Measurements from ENCODE around the gene PHTF2. TPM values are rescaled to one million over a fixed set of nuclear protein-coding genes. Genes with fewer than 3 reads are reported as not detected.

The PHTF2 gene
- total RNA-seq, 2 experiments from 2014 or later, result 26.9 to 62.4 TPM

DNA sequence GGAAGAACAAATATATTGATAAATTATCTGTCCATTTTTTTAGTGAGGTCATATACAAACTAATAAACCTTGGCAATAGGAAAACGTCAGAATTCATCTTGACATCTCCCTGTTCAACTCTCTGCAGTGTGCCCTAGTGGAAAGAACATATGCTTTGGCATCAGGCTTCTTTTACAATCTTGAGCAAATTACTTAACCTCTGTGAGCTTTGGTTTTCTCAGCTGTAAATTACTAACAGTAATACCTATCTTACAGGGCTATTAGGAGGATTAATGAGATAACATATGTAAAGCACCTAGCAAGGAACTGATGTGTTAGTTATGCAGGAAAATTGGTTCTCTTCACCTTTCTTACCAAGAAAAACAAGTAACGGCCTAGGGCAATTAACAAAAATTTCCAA, 161.8 kb downstream of the PHTF2 start:
- TF ChIP-seq, protein P1, sequence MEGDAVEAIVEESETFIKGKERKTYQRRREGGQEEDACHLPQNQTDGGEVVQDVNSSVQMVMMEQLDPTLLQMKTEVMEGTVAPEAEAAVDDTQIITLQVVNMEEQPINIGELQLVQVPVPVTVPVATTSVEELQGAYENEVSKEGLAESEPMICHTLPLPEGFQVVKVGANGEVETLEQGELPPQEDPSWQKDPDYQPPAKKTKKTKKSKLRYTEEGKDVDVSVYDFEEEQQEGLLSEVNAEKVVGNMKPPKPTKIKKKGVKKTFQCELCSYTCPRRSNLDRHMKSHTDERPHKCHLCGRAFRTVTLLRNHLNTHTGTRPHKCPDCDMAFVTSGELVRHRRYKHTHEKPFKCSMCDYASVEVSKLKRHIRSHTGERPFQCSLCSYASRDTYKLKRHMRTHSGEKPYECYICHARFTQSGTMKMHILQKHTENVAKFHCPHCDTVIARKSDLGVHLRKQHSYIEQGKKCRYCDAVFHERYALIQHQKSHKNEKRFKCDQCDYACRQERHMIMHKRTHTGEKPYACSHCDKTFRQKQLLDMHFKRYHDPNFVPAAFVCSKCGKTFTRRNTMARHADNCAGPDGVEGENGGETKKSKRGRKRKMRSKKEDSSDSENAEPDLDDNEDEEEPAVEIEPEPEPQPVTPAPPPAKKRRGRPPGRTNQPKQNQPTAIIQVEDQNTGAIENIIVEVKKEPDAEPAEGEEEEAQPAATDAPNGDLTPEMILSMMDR (conservative IDR thresholded peaks at IDR 0.05; ENCODE audit: low read length), result no peak
- no peak for TF ChIP-seq EZH2phosphoT487 (IDR thresholded peaks at IDR 0.05; ENCODE audit: borderline replicate concordance, low read depth, low read length)
- ChIA-PET CTCF (ENCODE audit: unreplicated experiment) (no interaction called here), POLR2A (interaction anchor here (0.6 kb wide), 1 partner anchor 88 kb away, joined by 3 read pairs; no protein-coding TSS in a partner anchor)
- no peaks in the 10 kb centered on the region for H3K9me3 ChIP-seq (ENCODE audit: low read length)
- no peaks in the 10 kb centered on the region for H3K4me1 ChIP-seq (ENCODE audit: insufficient read depth, low read length, poor library complexity, severe bottlenecking)
- intact Hi-C loops (cut with micrococcal nuclease; ENCODE audit: unreplicated experiment), result no loop called here
- no peak overlapping the region for H2AFZ ChIP-seq (ENCODE audit: low read length)
- no TSS peak for BruUV-seq (replicated peaks)
- H3K4me3 ChIP-seq (ENCODE audit: low read depth, low read length, poor library complexity, severe bottlenecking), result no peak overlapping the region
- H3K4me2 ChIP-seq (ENCODE audit: low read length), result no peak overlapping the region
- peaks cover 39% of the 10 kb centered on the region for H3K36me3 ChIP-seq (ENCODE audit: insufficient read depth, low read length)
- no peaks in the 10 kb centered on the region for H3K79me2 ChIP-seq (ENCODE audit: insufficient read depth, low read depth, low read length)
- no peak for DNase-seq (ENCODE audit: low spot score)
- H4K20me1 ChIP-seq (ENCODE audit: insufficient read depth, low read length), result no peaks in the 10 kb centered on the region
- no peak overlapping the region for H3K27ac ChIP-seq (ENCODE audit: low read depth, low read length, poor library complexity, severe bottlenecking)
- H3K9me2 ChIP-seq (ENCODE audit: insufficient read depth, low read length), result no peaks in the 10 kb centered on the region

DNA sequence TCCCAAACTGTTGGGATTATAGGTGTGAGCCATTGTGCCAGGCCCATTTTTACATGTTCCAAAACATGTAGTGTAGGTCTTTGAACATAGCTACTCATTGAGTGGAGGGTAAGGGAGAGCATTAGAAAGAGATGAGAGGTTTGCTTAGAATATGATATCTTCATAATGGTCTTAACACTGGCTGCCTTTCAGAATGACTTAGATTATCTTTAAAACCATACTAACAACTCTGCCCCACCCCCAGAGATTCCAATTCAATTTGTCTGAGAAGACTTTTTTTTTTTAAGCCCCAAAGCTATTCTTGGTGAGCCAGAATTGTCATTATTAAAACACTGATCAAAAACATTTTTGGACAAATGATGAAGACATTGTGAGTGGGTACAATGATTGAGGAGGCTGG, 168.9 kb downstream of the PHTF2 start:
- Histone ChIP-seq H3K4me3 (ENCODE audit: low read depth, low read length, poor library complexity, severe bottlenecking) (no peak overlapping the region), H3K36me3 (ENCODE audit: insufficient read depth, low read length) (peaks cover 1% of the 10 kb centered on the region), H4K20me1 (ENCODE audit: insufficient read depth, low read length) (no peaks in the 10 kb centered on the region), H3K27ac (ENCODE audit: low read depth, low read length, poor library complexity, severe bottlenecking) (no peak overlapping the region), H3K9me3 (ENCODE audit: low read length) (no peaks in the 10 kb centered on the region), H3K9me2 (ENCODE audit: insufficient read depth, low read length) (no peaks in the 10 kb centered on the region), H3K4me1 (ENCODE audit: insufficient read depth, low read length, poor library complexity, severe bottlenecking) (no peaks in the 10 kb centered on the region), H3K4me2 (ENCODE audit: low read length) (no peak overlapping the region), H2AFZ (ENCODE audit: low read length) (no peak overlapping the region), H3K79me2 (ENCODE audit: insufficient read depth, low read depth, low read length) (no peaks in the 10 kb centered on the region)
- intact Hi-C loops (cut with micrococcal nuclease; ENCODE audit: unreplicated experiment), result no loop called here
- no peak for TF ChIP-seq EZH2phosphoT487 (IDR thresholded peaks at IDR 0.05; ENCODE audit: borderline replicate concordance, low read depth, low read length)
- TF ChIP-seq, protein P1 (conservative IDR thresholded peaks at IDR 0.05; ENCODE audit: low read length), result no peak
- ChIA-PET POLR2A (interaction anchor here (1.0 kb wide), 2 partner anchors 11 to 14 kb away, joined by 3 to 4 read pairs; no protein-coding TSS in a partner anchor), CTCF (ENCODE audit: unreplicated experiment) (no interaction called here)
- BruUV-seq (replicated peaks), result no TSS peak
- no peak for DNase-seq (ENCODE audit: low spot score)

DNA sequence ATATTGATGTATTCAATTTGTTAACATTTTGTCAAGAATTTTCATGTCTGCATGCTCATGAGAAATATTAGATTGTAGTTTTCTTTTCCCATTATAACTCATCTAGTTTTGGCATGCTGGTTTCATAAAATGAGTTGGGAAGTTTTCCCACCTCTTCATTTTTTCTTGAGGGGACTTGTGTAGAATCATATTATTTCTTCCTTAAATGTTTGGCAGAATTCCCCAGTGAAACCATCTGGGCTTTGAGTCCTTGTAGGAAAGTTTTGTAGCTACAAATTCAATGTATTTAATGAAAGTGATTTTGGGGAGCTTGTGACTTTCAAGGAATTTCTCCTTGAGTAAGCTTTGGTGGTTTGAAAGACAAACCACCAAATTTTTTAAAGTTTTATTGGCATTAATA, 173.2 kb downstream of the PHTF2 start:
- H3K36me3 ChIP-seq (ENCODE audit: insufficient read depth, low read length), result no peaks in the 10 kb centered on the region; the same call in 1 of the 2 replicates
- intact Hi-C loops (cut with micrococcal nuclease; ENCODE audit: unreplicated experiment), result no loop called here
- no peaks in the 10 kb centered on the region for H3K9me2 ChIP-seq (ENCODE audit: insufficient read depth, low read length)
- H3K9me3 ChIP-seq (ENCODE audit: low read length), result no peaks in the 10 kb centered on the region
- H4K20me1 ChIP-seq (ENCODE audit: insufficient read depth, low read length), result no peaks in the 10 kb centered on the region
- no peak overlapping the region for H3K4me3 ChIP-seq (ENCODE audit: low read depth, low read length, poor library complexity, severe bottlenecking)
- no peak overlapping the region for H2AFZ ChIP-seq (ENCODE audit: low read length)
- BruUV-seq (replicated peaks), result no TSS peak
- no peak for TF ChIP-seq EZH2phosphoT487 (IDR thresholded peaks at IDR 0.05; ENCODE audit: borderline replicate concordance, low read depth, low read length)
- CTCF ChIA-PET (ENCODE audit: unreplicated experiment), result no interaction called here
- peaks cover 10% of the 10 kb centered on the region for H3K4me1 ChIP-seq (ENCODE audit: insufficient read depth, low read length, poor library complexity, severe bottlenecking)
- no peak overlapping the region for H3K27ac ChIP-seq (ENCODE audit: low read depth, low read length, poor library complexity, severe bottlenecking)
- POLR2A ChIA-PET, result interaction anchor here (0.9 to 1.2 kb wide), 4 partner anchors 10 to 17 kb away, joined by 3 to 5 read pairs (median 4); no protein-coding TSS in a partner anchor
- H3K79me2 ChIP-seq (ENCODE audit: insufficient read depth, low read depth, low read length), result no peaks in the 10 kb centered on the region
- no peak overlapping the region for H3K4me2 ChIP-seq (ENCODE audit: low read length)
- DNase-seq (ENCODE audit: low spot score), result no peak

Data from OCI-LY7 (cell line).